GF-D8 (cell line): ENCODE data around the gene IFRD1.
"Not testable (repeated sequence)": the region's sequence is repeated elsewhere in the genome, so short reads cannot be mapped to it uniquely, and the experiment has no call there.

ENCODE experiments used
- DNase-seq: peaks from one replicate; lab custom pipeline; 2025; lab: John Stamatoyannopoulos, UW

Gene IFRD1

GRCh38 chr7:112442210-112442609 is 8.1 kb upstream of the IFRD1 start:
- DNase-seq = no peak

DNA sequence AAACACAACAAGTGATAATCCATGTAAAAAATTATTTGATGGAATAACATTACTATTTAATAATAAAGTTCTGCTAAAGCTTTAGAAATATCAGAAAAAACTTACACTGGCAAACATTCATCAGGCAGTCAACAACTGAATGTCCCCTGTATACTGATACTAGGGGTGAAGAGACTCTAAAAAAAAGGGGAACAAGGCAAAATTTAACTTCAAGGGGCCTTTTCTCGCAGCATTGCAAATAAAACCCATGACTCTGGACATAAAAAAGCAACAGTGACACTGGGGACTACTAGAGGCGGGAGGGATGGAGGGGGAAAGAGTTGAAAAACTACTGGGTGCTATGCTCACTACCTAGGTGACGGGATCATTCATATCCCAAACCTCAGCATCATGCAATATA is 5.8 kb upstream of the IFRD1 start:
- no peak for DNase-seq

GRCh38 chr7:112446431-112446830 is 3.8 kb upstream of the IFRD1 start:
- DNase-seq = no peak

DNA sequence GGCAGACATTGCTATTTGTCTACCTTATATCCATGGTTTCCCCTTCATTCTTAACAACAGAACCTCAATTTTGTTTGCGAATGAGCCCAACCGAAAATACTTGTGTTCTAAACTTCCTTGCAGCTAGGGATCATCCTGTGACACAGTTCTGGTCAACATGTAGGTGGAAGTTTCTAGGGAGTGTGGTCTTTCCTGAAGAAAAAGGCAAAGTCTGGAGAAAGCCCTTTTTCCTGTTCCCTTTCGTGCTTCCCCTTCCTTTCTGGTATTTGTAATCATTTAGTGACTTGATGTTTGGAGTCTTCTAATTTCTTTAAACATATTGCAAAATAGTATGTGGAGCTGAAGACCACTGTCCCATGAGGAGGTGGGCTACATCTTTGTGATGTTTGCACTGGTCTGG is 2.9 kb upstream of the IFRD1 start:
- DNase-seq = no peak

DNA sequence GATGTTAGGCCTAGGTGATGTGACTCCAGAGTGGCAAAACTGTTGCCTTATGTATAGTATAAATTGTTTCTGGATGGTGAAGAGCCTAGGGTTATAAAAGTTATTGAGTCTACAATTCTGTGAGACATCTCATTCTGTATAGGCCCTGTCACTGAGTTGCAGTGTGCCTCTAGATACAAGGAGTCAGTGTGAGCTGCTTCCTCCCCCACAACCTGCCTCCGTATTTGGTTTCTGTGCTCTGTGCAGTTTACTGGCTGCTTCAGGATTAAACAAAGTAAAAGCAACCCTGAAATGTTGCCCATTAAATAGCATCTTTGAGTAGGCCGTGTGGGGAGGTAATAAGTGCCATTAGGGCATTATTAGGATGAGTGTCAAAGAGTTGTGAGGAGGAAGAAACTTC is 1.9 kb upstream of the IFRD1 start:
- no peak for DNase-seq

DNA sequence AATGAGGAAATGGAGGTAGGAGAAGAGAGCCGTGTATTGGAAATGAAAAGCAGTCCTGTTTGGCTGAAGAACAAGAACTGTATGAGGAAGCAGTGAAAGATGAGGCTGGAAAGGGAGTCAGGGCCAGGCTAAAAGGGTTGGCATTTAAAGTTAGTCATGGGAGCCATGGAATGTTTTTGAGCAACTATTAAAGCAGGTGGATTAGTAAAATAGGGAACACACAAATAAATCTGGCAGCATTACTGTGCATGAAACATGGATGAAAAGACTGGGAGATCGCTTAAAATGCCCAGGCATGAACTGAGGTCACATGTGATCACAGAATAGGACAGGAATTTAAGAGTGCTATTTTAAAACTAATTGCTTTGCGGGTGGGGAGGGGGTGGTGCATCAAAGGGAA is 1.4 kb upstream of the IFRD1 start:
- no peak for DNase-seq

DNA sequence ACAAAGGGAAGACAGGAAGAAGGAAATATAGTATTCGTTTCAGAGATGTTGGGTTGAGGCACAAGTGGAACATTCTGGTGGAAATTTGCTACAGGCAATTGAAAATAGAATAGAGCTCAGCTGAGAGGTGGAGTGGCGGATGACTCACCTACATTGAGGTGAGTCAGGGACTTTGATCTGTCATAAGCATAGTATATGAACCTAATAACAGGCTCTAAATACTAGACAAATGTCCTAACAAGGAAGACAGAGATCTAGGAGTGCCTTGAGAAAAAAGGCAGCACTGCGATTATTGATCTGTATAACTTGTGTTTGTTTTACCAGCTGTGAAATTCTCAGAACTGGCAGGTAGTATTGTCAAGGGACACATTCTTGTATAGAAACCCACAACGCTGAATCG is 907 bp upstream of the IFRD1 start:
- DNase-seq = no peak

GRCh38 chr7:112450807-112451761 is 824 bp downstream of the IFRD1 start:
- peak; percentile 89 for DNase-seq

GRCh38 chr7:112452102-112452888 is 2.0 kb downstream of the IFRD1 start:
- no peak for DNase-seq

DNA sequence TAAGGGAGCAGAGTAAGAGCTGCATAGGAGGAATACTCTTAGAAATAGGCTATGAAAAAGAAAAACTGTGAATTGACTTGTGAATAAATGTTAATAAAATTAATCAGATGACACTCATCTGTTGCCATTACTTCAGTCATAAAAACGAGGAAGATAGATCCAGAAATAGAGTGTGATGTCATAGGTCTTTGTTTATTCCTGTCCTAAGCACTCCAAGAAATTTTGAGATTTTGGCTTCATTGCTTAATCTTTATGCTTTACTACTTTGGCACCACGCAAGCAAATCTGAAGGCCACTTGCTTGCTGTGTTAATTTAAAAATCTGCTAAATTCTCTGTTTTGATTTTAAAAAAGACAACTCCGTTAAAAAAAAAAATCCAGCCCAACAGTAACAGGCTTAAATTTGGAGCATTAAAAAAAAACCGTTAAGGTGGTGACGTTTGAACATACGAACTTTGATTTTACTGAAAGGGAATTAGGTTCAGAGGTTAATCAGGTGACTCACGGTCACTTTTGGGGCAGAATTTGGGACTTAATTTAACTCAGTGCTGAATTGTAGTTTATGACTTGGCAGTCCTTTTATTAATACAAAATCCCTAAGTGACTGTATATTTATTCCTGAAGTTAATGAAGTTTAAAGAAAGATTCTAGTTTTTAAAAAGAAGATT is 3.4 kb downstream of the IFRD1 start:
- no peak for DNase-seq

DNA sequence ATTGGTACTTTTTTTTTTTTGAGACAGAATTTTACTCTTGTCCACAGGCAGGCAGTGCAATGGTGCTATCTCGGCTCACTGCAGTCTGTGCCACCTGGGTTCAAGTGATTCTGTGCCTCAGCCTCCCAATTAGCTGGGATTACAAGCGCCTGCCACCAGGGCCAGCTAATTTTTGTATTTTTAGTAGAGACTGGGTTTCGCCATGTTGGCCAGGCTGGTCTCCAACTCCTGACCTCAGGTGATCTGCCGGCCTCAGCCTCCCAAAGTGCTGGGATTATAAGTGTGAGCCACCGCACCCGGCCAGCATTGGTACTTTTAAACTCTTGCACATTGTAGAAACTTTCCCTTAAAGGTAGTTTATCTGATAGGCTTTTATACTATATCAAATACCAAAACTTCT is 3.9 kb downstream of the IFRD1 start:
- not testable (repeated sequence) for DNase-seq

DNA sequence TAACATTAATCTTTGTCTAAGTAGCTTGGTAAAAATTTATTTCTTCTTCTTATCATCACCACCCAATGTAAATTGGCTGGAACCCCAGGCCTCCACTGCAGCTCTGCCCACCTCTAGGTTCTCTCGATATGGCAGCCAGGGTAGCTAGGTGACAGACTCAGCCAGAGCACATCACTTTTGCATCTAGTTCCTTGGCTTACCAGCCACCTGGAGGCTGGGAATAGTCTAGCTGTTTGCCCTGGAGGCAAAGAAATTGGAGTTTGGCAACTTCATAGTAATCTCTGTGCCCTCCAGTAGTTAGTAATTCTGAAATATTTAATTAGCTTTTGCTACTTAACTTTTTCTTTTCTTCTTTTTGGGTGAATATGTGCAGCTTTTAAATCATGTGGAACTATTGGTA is 9.4 kb downstream of the IFRD1 start:
- no peak for DNase-seq

GRCh38 chr7:112462236-112462635 is 12.0 kb downstream of the IFRD1 start:
- peak; percentile 50 for DNase-seq

GRCh38 chr7:112467867-112468266 is 17.6 kb downstream of the IFRD1 start:
- DNase-seq = no peak

GRCh38 chr7:112470194-112470593 is 19.9 kb downstream of the IFRD1 start:
- DNase-seq = no peak

- DNase-seq = no peak
Measured at GRCh38 chr7:112476390-112477052, 26.3 kb downstream of the IFRD1 start.

GRCh38 chr7:112481121-112481736 is 31.0 kb downstream of the IFRD1 start:
- no peak for DNase-seq

GRCh38 chr7:112481833-112482670 is 31.8 kb downstream of the IFRD1 start:
- no peak for DNase-seq

GRCh38 chr7:112484671-112485167 is 34.5 kb downstream of the IFRD1 start:
- DNase-seq = no peak

- DNase-seq = no peak
Measured at GRCh38 chr7:112485766-112486165, 35.5 kb downstream of the IFRD1 start.
